NCI-H1105 (cell line): Measurements from ENCODE around the gene LSM4.
A peak's percentile ranks its signal among the peaks of the same experiment; 100 is the strongest.
"Not testable (repeated sequence)": the region's sequence is repeated elsewhere in the genome, so short reads cannot be mapped to it uniquely, and the experiment has no call there.

Experiments used
- DNase-seq: peaks from one replicate; lab custom pipeline; 2025; lab: John Stamatoyannopoulos, UW

The LSM4 gene

DNA sequence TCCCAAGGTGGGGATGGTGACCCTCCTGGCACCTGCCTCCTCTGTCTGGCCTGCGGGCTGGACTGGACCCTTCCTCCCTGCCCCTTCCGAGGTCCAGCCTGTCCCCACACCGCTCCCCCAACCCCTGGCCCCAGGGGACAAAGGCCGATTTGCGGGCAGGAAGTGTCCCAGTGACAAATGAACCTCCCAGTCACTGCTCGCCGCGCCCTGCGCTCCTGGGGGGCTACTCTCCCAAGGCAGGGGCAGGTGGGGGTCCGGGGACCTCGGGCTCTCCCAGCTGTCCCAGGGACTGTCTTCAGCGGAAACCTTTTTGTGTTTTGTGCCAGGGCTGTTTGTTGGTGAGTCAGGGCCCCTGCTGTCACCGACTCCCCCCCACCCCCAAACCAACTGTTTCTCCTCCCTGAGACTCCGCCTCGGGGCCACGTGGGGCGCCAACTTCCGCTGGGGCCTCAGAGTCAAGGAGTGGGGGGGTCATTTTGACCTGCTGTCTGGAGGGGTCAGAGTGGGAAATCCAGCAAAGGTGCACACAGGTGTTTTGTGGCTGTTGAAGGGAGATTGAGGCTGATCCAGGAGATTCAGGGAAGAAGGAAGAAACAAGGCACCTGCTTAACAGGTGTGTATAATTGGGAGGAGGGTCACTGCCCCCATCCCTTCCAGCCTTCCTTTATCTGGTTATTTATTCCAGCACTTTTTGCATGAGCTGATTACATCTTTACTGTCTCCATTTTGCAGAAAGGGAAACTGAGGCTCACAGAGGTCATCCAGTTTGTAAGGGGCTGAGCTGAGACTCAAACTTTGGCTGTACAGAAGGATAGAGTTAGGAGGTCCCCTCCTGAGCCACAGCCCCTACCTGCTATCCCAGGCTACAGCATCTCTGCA, 18.4 kb upstream of the LSM4 start:
- peak; percentile 21 for DNase-seq

- DNase-seq: peak; percentile 27
These were observed 17.5 kb upstream of the LSM4 start, which contains the start of gene PGPEP1 for GRCh38 chr19:18340190-18340989. PGPEP1 (plus strand) TSS chr19:18340598; CDS start chr19:18340682, 84 bp downstream.

- no peak for DNase-seq
These were observed 16.8 kb upstream of the LSM4 start for GRCh38 chr19:18339723-18340122.

DNA sequence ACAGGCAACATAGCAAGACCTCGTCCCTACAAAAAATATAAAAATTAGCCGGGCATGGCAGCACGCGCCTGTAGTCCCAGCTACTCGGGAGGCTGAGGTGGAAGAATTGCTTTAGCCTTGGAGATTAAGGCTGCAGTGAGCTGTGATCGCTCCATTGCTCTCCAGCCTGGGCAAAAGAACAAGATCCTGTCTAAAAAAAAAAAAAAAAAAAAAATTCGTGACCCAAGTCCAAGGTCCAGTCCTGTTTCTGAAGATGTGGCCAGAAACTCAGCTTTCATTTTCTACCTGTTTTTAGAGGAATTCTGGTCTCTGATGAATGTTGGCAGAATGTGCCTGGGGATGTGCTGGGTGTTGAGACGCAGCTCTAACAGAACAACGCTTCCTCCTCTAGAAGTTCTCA, 15.7 kb upstream of the LSM4 start:
- no peak for DNase-seq

DNA sequence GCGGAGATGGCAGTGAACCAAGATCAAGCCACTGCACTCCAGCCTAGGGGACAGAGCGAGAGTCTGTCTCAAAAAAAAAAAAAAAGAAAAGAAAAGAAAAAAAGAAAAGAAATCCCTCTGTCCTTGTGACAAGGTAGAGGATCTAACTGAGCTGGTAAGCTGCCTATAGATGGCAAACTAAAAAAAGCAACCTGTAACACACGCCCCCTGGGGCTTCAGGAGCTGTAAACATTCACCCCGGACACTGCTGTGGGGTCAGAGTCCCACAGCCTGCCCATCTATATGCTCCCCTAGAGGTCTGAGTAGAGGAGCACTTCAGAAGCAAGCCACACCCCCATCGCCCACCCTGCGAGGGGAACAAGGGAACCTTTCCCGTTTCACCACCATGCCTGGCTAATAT, 13.2 kb upstream of the LSM4 start:
- DNase-seq: no peak

GRCh38 chr19:18333680-18334079, 10.8 kb upstream of the LSM4 start:
- DNase-seq: no peak

DNA sequence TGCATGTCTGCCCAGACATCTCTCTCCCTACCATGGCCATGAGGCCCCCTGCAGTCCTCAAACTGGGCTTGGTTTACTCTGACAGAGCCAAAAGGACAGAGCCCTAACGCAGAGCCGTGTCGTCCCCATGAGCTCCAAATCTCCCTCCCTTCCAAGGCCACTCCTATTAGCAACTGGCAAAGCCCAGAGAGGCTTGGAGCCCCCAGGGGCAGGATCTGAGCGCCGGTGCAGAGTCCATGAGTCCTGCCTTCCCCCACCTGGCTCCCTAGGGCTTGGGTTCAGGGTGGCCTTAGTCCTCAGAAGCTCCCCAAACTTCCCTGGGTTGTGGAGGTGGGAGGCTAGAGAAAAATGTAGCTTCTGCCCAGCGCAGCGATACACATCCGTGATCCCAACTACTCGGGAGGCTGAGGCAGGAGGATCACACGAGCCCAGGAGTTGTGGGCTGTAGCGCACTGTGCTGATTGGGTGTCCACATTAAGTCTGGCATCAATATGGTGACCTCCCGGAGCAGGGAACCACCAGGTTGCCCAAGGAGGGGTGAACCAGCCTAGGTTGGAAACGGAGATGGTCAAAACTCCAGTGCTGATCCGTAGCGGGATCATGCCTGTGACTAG, 10.1 kb upstream of the LSM4 start:
- DNase-seq: no peak

DNA sequence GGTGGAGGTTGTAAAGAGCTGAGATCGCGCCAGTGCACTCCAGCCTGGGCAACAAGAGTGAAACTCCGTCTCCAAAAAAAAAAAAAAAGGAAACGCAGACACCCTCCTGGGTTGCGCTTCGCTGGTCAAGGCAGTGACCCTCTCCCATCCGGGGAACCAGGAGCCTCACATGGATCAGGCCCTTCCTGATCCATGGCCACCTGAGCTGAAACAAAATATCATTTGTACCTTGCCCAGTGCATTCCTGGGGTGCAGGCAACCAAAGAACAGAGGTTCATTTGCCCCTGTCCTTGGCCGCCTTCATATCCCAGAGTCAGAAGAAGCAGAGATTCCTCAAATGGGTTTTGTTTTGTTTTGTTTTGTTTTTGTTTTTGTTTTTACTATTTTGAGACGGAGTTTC, 8.0 kb upstream of the LSM4 start:
- DNase-seq: no peak

DNA sequence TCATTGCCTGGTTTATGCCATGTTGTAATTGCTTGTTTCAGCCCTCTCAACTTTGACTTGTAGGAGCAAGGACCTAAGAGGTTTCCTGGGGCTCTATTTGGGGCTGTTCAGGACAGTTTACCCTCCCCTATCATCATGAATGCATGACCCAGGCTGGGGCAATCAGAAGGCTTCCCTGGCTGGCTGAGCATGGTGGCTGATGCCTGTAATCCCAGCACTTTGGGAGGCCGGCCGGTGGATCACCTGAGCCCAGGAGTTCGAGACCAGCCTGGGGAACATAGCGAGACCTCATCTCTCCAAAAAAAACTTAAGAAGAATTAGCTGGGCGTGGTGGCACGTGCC, 6.1 kb upstream of the LSM4 start:
- no peak for DNase-seq

- peak; percentile 96 for DNase-seq
These were observed 5.6 kb upstream of the LSM4 start for GRCh38 chr19:18328340-18329034.

GRCh38 chr19:18326772-18327171, 3.9 kb upstream of the LSM4 start:
- no peak for DNase-seq

GRCh38 chr19:18324373-18324731, 1.5 kb upstream of the LSM4 start:
- not testable (repeated sequence) for DNase-seq

DNA sequence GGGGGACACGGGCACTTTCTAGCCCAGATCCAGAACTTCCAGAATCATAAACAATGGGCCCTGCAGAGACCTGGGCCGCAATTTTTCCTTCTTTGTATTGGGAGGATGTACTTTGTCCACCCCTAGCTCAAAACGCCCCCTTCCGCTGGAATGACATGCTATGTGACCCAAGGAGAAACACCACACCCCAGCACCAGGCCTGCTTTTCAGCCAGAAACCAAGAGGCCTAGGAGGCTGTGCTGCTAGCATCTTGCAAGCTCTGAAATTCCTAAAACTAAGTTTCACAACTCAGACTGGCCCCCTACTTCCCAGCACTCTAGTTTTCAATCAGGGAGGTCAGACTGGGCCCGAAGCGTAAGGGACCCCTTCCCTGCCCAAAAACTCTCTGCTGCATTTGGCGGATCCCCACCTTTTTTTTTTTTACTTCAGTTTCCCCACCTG, 538 bp downstream of the LSM4 start:
- DNase-seq: no peak

DNA sequence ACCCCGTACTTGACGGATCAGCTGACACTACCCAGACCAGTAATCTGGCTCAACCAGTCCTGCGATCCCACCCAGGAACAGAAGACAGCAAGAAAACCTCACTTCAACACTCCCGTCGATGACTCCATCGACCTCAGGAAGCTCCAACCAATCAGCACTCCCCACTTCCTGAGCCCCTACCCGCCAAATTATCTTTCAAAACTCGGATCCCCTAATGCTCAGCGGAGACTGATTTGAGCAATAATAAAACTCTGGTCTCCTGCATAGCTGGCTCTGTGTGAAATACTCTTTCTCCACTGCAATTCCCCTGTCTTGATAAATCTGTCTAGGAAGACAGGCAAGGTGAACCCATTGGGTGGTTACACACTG, 1.2 kb downstream of the LSM4 start:
- DNase-seq: no peak

GRCh38 chr19:18320865-18321733, 1.8 kb downstream of the LSM4 start:
- no peak for DNase-seq

GRCh38 chr19:18319591-18320135, 3.2 kb downstream of the LSM4 start:
- no peak for DNase-seq

DNA sequence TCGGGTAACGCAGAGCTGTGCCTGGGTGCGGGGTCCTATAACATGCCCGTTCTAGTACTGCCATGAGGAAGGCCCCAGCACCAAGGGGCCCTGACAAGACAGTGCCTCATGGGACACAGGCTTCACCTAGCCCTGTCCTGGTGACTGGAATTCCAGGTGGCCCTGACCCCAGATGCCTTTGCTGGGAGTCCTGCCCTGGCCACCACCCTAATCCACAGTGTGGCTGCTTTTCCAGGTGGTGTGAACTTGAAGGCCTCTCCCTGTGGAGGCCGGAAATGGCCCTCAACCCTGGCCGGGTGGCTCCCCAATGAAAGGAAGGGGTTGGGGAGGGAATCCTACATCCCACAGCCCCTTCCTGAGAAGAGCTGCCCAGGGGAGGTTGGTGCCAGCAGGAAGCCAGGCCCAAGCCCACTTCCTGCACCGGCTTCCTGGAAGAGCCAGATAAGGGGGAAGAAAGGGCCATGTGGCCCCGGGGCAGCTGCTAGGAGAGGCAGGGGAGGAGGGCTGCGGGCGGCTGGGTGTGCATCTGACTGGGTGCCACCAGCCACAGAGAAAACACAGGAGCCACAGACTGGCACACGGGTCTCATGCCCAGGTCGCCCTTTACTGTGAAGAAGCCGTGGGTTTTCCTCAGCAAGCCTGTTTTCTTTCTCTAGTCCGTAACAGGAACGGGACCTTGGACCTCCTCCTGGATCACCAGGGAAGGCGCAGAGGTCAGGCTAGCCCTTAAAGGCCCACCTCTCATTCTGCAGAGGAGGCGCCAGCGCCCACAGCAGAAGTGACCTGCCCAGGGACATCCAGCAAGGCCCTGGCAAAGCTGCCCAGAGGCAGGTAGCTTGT, 4.7 kb downstream of the LSM4 start:
- DNase-seq: no peak

DNA sequence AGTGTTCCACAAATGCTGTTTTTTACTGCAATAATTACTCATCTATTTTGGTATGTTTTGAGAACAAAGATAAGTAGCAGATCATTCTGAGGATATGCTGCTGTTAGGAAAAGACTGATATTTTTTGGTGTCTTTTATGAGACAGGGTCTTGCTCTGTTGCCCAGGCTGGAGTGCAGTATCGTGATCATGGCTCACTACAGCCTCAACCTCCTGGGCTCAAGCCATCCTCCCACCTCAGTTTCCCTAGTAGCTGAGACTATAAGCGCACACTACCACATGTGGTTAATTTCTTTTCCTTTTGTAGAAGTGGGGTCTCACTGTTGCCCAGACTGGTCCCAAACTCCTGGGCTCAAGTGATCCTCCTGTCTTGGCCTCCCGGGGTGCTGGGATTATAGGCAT, 9.5 kb downstream of the LSM4 start:
- DNase-seq: no peak

DNA sequence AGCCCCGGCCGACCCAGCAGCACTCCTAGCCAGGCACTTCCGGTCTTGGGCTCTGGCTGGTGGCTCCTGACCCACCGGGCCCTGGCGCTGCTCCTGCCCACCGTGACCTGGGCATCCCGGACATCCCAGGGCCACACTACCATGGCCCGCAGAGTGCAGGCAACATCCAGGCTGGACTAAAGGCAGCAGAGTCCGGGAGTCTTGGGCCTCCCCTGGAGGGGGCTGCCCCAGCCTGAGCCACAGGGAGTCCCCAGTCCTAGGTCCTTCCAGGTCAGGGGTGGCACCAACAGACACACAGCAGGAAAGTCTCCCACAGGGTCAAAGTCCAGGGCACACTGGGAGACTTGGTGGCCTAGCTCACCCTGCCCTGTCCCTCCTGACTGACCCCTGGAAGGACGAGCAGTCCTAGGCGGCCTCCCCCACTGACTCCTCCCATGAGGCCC, 10.8 kb downstream of the LSM4 start:
- no peak for DNase-seq

DNA sequence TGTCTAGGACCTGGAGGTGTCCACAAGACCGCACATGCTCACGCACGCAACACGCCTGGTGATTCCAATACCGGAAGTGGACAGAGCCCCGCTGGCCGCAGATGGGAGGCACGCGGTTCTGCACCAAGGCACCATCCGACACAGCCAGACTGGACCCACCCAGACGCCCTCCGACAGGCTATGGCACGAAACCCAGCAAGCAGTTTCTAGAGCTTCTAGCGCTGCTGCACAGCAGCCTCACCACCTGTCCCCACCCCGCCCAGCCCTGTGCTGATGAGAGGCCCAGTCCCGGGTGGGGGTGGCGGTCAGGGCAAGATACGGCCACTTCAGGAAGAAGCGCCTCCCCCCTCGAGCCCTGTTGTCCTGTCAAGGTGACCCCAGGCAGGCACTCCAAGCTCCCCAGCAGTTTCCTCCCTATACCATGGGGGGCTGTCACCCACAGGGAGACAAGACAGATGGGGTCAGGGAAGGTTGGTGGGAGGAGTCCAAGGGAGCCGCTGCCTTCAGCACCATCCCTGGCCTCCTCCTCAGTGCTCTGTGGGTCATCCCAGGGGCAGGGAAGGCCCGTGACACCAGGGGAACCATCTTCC, 11.3 kb downstream of the LSM4 start:
- DNase-seq: no peak
